HG03175 (cell line): ENCODE results near the gene POSTN.

ENCODE experiments used
- ATAC-seq: cut with Tn5 transposase; IDR thresholded peaks from one replicate; pipeline ENCODE4 v1.9.1; 2021; ENCODE audit warnings: mild to moderate bottlenecking, moderate library complexity; ENCODE audit not compliant: unreplicated experiment

The POSTN gene

GRCh38 chr13:37529751-37530385 is 68.7 kb downstream of the POSTN start:
- ATAC-seq: no peak

GRCh38 chr13:37526710-37527473 is 71.7 kb downstream of the POSTN start:
- no peak for ATAC-seq

DNA sequence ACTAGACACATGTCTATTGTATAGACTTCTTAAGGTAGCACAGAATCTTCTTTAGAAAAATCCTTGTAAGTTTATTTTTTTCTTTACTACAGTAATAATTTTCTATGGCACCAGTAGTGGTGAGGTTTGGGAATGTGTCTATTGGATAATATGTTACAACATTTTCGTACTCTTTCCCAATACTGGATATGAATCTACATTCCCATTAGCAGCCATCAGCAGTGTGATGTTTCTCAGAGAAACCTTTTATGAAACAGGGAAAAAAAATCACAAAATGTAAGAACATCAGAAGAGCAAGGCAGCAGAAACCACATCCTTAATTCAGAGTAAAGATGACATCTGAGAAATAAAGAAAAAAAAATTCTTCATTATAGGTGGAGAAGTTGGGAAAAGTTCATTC is 83.3 kb downstream of the POSTN start:
- ATAC-seq: no peak
